Measurements from ENCODE around the gene BRPF1. TPM values are rescaled to one million over a fixed set of nuclear protein-coding genes. Genes with fewer than 3 reads are reported as not detected.
A peak's percentile ranks its signal among the peaks of the same experiment; 100 is the strongest.

Gene BRPF1
- total and polyA plus RNA-seq, 4 experiments from 2014 or later, result 3.0 to 40.5 (median 31.8) TPM

DNA sequence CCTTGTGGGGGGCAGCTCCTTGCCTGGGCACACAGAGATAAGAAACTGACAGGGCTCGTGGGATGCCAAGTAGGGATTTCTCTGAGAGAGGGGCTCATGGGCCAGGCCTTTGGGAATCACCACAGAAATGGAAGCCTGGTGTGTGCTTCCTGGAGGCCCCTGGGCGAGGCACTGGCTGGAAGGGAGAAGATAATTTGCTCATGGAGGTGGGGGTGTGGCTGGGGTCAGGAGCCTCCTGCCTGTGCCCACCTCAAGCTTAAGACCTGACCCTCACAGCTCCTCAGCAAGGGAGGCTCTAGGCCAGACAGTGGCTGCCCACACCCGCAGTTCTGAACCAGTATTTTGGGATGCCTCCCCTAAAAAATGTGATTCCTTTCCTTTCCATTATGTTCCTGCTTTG, 44.8 kb upstream of the BRPF1 start:
- ChIA-PET CTCF (ENCODE audit: partially characterized antibody) (no interaction called here), POLR2A (ENCODE audit: partially characterized antibody) (no interaction called here)
- H3K27ac Mint-ChIP-seq, result no peak overlapping the region
- intact Hi-C loops (cut with micrococcal nuclease), result no loop called here
- H3K27me3 Mint-ChIP-seq, result no peaks in the 10 kb centered on the region
- no peak for DNase-seq
- H3K36me3 Mint-ChIP-seq, result peaks cover 79 to 90% of the 10 kb centered on the region in 2 donors
- peaks cover 0 to 2% (median 0%) of the 10 kb centered on the region in 8 donors for H3K9me3 Mint-ChIP-seq
- Histone ChIP-seq H3K4me3 (ENCODE audit: low read length in 2 of 2) (no peak overlapping the region), H3K36me3 (ENCODE audit: insufficient read depth, low read length) (peaks cover 89% of the 10 kb centered on the region), H3K4me1 (ENCODE audit: insufficient read depth, low read length) (no peaks in the 10 kb centered on the region), H3K27ac (ENCODE audit: low read depth, low read length) (no peak overlapping the region), H3K9me3 (ENCODE audit: control insufficient read depth in 1 of 2, low read length in 2 of 2) (no peaks in the 10 kb centered on the region), H3K27me3 (ENCODE audit: insufficient read depth, low read length) (no peaks in the 10 kb centered on the region)
- no peak overlapping the region for H3K4me3 Mint-ChIP-seq
- H3K4me1 Mint-ChIP-seq, result no peaks in the 10 kb centered on the region

DNA sequence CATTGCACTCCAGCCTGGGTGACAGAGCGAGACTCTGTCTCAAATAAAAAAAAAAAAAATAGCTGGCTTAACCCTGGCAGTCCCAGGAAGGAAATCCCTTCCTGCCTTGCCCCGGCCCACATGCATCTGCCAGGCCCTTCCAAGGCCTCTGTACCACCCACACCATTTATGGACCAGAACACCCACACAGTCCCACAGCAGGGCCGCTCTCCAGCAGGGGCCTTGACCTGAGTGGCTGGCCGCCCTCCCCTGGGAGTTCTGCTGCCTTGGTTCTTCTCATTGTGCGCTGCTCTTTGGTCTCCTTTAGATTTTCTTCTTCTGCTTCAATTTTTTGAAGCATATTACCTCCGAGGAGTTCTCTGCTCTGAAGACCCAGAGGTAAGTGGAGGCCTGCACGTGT, 44.0 kb upstream of the BRPF1 start:
- H3K4me3 ChIP-seq (ENCODE audit: low read length in 2 of 2), result no peak overlapping the region
- intact Hi-C loops (cut with micrococcal nuclease), result no loop called here
- ChIA-PET CTCF (ENCODE audit: partially characterized antibody) (no interaction called here), POLR2A (ENCODE audit: partially characterized antibody) (no interaction called here)
- Mint-ChIP-seq H3K27ac (peak overlapping the region in 2 of 7 donors; percentile 36 to 68), H3K4me3 (no peak overlapping the region), H3K9me3 (no peaks in the 10 kb centered on the region), H3K27me3 (no peaks in the 10 kb centered on the region), H3K4me1 (no peaks in the 10 kb centered on the region), H3K36me3 (peaks cover 75 to 91% of the 10 kb centered on the region in 2 donors)
- no peaks in the 10 kb centered on the region for H3K27me3 ChIP-seq (ENCODE audit: insufficient read depth, low read length)
- no peak overlapping the region for H3K27ac ChIP-seq (ENCODE audit: low read depth, low read length)
- no peaks in the 10 kb centered on the region for H3K9me3 ChIP-seq (ENCODE audit: control insufficient read depth in 1 of 2, low read length in 2 of 2)
- DNase-seq, result no peak
- H3K36me3 ChIP-seq (ENCODE audit: insufficient read depth, low read length), result peaks cover 86% of the 10 kb centered on the region
- no peaks in the 10 kb centered on the region for H3K4me1 ChIP-seq (ENCODE audit: insufficient read depth, low read length)

DNA sequence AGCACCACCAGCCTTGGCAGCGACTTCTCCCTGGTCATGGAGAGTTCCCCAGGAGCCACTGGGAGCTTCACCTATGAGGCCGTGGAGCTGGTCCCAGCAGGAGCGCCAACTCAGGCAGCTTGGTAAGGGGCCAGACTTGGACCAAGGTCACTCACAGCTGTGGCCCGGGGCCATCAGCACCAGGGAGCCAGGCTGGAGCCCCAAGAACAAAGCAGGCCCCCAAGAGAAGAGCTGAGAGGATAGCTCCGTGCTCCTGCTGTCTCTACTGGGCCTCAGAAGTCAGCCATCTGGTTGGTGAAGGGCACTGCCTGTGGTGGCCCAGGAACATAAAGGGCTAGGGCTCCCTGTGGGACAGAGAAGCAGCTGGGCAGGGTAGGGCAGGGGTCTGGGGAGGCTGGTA, 42.6 kb upstream of the BRPF1 start:
- intact Hi-C loops (cut with micrococcal nuclease), result no loop called here
- ChIA-PET CTCF (ENCODE audit: partially characterized antibody) (interaction anchor here (1.2 kb wide), 1 partner anchor 28 kb away, joined by 4 read pairs; no protein-coding TSS in a partner anchor), POLR2A (ENCODE audit: partially characterized antibody) (no interaction called here)
- Histone ChIP-seq H3K9me3 (ENCODE audit: control insufficient read depth in 1 of 2, low read length in 2 of 2) (no peaks in the 10 kb centered on the region), H3K4me1 (ENCODE audit: insufficient read depth, low read length) (no peaks in the 10 kb centered on the region), H3K27ac (ENCODE audit: low read depth, low read length) (no peak overlapping the region), H3K36me3 (ENCODE audit: insufficient read depth, low read length) (peaks cover 88% of the 10 kb centered on the region), H3K4me3 (ENCODE audit: low read length in 2 of 2) (no peak overlapping the region), H3K27me3 (ENCODE audit: insufficient read depth, low read length) (no peaks in the 10 kb centered on the region)
- no peak for DNase-seq
- H3K4me3 Mint-ChIP-seq, result no peak overlapping the region
- H3K27ac Mint-ChIP-seq, result no peak overlapping the region
- H3K27me3 Mint-ChIP-seq, result no peaks in the 10 kb centered on the region
- peaks cover 78 to 93% of the 10 kb centered on the region in 2 donors for H3K36me3 Mint-ChIP-seq
- H3K9me3 Mint-ChIP-seq, result no peaks in the 10 kb centered on the region
- H3K4me1 Mint-ChIP-seq, result no peaks in the 10 kb centered on the region

DNA sequence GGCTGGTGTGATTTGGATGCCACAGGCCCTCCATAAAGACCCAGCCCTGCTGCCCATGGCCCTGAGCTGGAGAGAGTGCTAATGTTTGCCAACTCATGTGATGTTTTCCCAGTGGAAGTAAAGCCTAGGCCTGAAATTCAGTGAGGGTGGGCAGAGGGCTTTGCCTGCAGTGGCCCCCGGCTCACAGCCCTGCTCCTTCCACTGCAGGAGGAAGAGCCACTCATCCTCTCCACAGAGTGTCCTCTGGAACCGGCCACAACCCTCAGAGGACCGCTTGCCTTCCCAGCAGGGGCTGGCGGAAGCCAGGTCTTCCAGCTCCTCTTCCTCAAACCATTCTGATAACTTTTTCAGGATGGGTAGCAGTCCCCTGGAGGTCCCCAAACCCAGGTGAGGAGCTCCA, 41.8 kb upstream of the BRPF1 start:
- no peak overlapping the region for H3K27ac ChIP-seq (ENCODE audit: low read depth, low read length)
- Mint-ChIP-seq H3K4me3 (no peak overlapping the region), H3K9me3 (no peaks in the 10 kb centered on the region), H3K4me1 (no peaks in the 10 kb centered on the region), H3K27me3 (no peaks in the 10 kb centered on the region), H3K27ac (no peak overlapping the region), H3K36me3 (peaks cover 77 to 93% of the 10 kb centered on the region in 2 donors)
- H3K36me3 ChIP-seq (ENCODE audit: insufficient read depth, low read length), result peaks cover 86% of the 10 kb centered on the region
- intact Hi-C loops (cut with micrococcal nuclease), result no loop called here
- H3K9me3 ChIP-seq (ENCODE audit: control insufficient read depth in 1 of 2, low read length in 2 of 2), result no peaks in the 10 kb centered on the region
- H3K27me3 ChIP-seq (ENCODE audit: insufficient read depth, low read length), result no peaks in the 10 kb centered on the region
- no peak overlapping the region for H3K4me3 ChIP-seq (ENCODE audit: low read length in 2 of 2)
- no peak for DNase-seq
- POLR2A ChIA-PET (ENCODE audit: partially characterized antibody), result no interaction called here
- no peaks in the 10 kb centered on the region for H3K4me1 ChIP-seq (ENCODE audit: insufficient read depth, low read length)
- CTCF ChIA-PET (ENCODE audit: partially characterized antibody), result interaction anchor here (1.0 kb wide), 1 partner anchor 38 kb away, joined by 3 read pairs; no protein-coding TSS in a partner anchor

DNA sequence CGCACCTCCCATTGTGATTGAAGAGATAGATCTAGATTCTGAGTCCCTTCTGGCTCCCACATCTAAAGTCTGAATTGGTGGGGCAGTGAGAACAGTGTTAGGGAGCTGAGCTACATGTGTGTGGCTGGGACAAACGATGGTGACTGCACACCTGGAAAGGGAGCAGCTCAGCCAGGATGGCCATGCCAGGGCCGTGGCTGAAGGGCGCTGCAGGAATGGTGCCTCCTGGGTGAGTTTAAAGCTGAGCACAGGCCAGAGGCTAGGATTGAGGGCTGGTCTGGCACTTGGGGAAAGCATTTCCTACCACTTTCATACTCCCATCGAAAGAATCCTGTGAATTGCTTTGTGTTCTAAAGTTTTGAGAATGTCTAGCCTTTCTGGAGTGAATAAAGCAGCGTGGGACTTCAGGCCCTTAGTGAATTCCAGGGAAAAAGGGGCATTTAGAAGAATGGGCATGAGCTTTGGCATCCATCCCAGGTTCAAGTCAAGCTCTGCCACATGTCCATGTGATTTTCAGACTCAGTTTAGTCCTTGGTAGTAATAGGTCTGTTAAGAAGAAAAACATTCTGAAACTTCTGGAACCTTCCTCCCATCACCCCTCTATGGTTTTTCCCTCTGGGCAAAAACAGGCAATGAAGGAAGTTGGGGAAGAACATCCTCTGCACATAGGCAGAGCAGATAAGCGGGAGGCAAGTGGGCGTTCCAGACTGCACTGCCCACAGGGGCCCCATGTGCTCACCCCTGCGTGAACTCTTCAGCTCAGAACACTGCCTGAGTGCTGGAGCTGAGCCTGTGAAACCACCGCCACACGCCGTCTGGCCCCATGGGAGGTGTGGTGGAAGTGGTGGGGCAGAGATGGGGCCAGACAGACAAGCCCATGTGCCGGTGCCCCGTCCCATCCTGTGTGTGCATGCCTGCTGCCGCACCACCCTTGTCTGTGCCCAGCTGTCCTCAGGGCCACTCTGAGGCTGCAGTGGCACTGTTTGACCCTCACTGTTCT, 40.8 kb upstream of the BRPF1 start:
- intact Hi-C loops (cut with micrococcal nuclease), result no loop called here
- no peak for DNase-seq
- ChIA-PET POLR2A (ENCODE audit: partially characterized antibody) (interaction anchor here (0.9 kb wide), 1 partner anchor 10 kb away, joined by 3 read pairs; no protein-coding TSS in a partner anchor), CTCF (ENCODE audit: partially characterized antibody) (interaction anchor here (1.0 kb wide), 1 partner anchor 37 kb away, joined by 3 read pairs; no protein-coding TSS in a partner anchor)
- Mint-ChIP-seq H3K36me3 (peaks cover 77 to 89% of the 10 kb centered on the region in 2 donors), H3K4me1 (no peaks in the 10 kb centered on the region), H3K9me3 (no peaks in the 10 kb centered on the region), H3K27ac (peak overlapping the region in 1 of 7 donors; percentile 26), H3K27me3 (no peaks in the 10 kb centered on the region), H3K4me3 (no peak overlapping the region)
- H3K9me3 ChIP-seq (ENCODE audit: control insufficient read depth in 1 of 2, low read length in 2 of 2), result no peaks in the 10 kb centered on the region
- no peaks in the 10 kb centered on the region for H3K27me3 ChIP-seq (ENCODE audit: insufficient read depth, low read length)
- peaks cover 86% of the 10 kb centered on the region for H3K36me3 ChIP-seq (ENCODE audit: insufficient read depth, low read length)
- no peaks in the 10 kb centered on the region for H3K4me1 ChIP-seq (ENCODE audit: insufficient read depth, low read length)
- no peak overlapping the region for H3K27ac ChIP-seq (ENCODE audit: low read depth, low read length)
- H3K4me3 ChIP-seq (ENCODE audit: low read length in 2 of 2), result no peak overlapping the region

DNA sequence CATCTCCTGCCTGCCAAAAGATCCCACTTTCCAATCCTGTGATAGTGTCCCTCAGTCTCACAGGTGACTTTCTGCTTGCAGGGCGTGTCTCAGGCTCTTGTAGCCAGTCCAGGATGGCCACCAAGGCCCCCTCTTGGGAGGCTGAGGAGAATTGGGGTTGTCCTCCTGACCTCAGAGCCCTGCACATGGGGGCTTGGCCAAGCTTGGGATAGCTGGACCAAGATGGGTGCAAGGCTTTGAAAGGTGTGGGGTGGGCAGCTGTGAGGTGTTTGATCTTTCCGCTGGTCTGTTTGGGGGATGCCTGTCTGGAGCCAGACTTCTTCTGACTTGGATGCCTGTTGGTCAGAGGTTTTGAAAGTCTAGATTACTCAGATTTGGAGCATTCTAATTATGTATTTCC, 39.9 kb upstream of the BRPF1 start:
- ChIA-PET POLR2A (ENCODE audit: partially characterized antibody) (interaction anchor here (0.9 kb wide), 1 partner anchor 9 kb away, joined by 3 read pairs; no protein-coding TSS in a partner anchor), CTCF (ENCODE audit: partially characterized antibody) (no interaction called here)
- no peaks in the 10 kb centered on the region for H3K27me3 ChIP-seq (ENCODE audit: insufficient read depth, low read length)
- no peak overlapping the region for H3K27ac ChIP-seq (ENCODE audit: low read depth, low read length)
- H3K9me3 ChIP-seq (ENCODE audit: control insufficient read depth in 1 of 2, low read length in 2 of 2), result no peaks in the 10 kb centered on the region
- H3K4me3 ChIP-seq (ENCODE audit: low read length in 2 of 2), result no peak overlapping the region
- Mint-ChIP-seq H3K4me1 (no peaks in the 10 kb centered on the region), H3K27me3 (no peaks in the 10 kb centered on the region), H3K9me3 (no peaks in the 10 kb centered on the region), H3K4me3 (no peak overlapping the region), H3K27ac (no peak overlapping the region), H3K36me3 (peaks cover 73 to 88% of the 10 kb centered on the region in 2 donors)
- H3K4me1 ChIP-seq (ENCODE audit: insufficient read depth, low read length), result no peaks in the 10 kb centered on the region
- peaks cover 82% of the 10 kb centered on the region for H3K36me3 ChIP-seq (ENCODE audit: insufficient read depth, low read length)
- intact Hi-C loops (cut with micrococcal nuclease), result no loop called here
- no peak for DNase-seq

DNA sequence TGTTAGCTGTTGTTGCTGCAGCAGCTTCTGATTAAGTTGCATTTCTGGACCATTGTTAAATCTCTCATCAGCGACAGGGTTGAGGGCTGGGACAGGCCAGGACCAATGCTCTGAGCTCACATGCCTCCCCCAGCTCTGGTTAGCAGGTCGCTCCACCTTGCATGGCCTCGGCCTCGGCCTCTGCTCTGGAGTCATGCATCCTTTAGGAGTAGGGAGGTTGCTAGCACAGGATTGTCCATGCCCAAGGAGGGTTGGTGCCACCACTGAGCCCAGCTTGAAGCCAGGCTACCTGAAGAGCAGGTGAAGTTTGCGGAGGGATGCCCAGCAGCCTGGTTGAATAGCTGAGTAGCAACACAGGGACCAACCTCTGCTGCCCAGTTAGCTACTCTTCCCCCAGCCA, 39.1 kb upstream of the BRPF1 start:
- Mint-ChIP-seq H3K27me3 (no peaks in the 10 kb centered on the region), H3K4me3 (no peak overlapping the region), H3K4me1 (no peaks in the 10 kb centered on the region), H3K9me3 (no peaks in the 10 kb centered on the region), H3K27ac (no peak overlapping the region), H3K36me3 (peaks cover 72 to 90% of the 10 kb centered on the region in 2 donors)
- H3K27me3 ChIP-seq (ENCODE audit: insufficient read depth, low read length), result no peaks in the 10 kb centered on the region
- H3K9me3 ChIP-seq (ENCODE audit: control insufficient read depth in 1 of 2, low read length in 2 of 2), result no peaks in the 10 kb centered on the region
- H3K4me1 ChIP-seq (ENCODE audit: insufficient read depth, low read length), result no peaks in the 10 kb centered on the region
- no peak overlapping the region for H3K4me3 ChIP-seq (ENCODE audit: low read length in 2 of 2)
- ChIA-PET POLR2A (ENCODE audit: partially characterized antibody) (no interaction called here), CTCF (ENCODE audit: partially characterized antibody) (no interaction called here)
- no peak overlapping the region for H3K27ac ChIP-seq (ENCODE audit: low read depth, low read length)
- H3K36me3 ChIP-seq (ENCODE audit: insufficient read depth, low read length), result peaks cover 86% of the 10 kb centered on the region
- intact Hi-C loops (cut with micrococcal nuclease), result no loop called here
- DNase-seq, result no peak
